ENCODE results near the gene SAMD1.
A peak's percentile ranks its signal among the peaks of the same experiment; 100 is the strongest.

The SAMD1 gene

GRCh38 chr19:14062558-14062855 is 28.0 kb downstream of the SAMD1 start:
- TF ChIP-seq CTCF (IDR thresholded peaks at IDR 0.05; ENCODE audit: low read depth, low read length): no peak
- no peak for DNase-seq
- H3K4me1 ChIP-seq: no peaks in the 10 kb centered on the region
- H3K4me3 ChIP-seq (ENCODE audit: low read depth, low read length): no peak overlapping the region
- H3K9me3 ChIP-seq: no peaks in the 10 kb centered on the region
- H3K36me3 ChIP-seq: no peaks in the 10 kb centered on the region
- no peaks in the 10 kb centered on the region for H3K27me3 ChIP-seq

GRCh38 chr19:14061751-14062557 is 28.6 kb downstream of the SAMD1 start, which contains the start of gene PALM3:
TSS of gene PALM3 (minus strand) at chr19:14062076. CDS start at chr19:14061980, 96 bp downstream.
- Histone ChIP-seq H3K9me3 (no peaks in the 10 kb centered on the region), H3K4me3 (ENCODE audit: low read depth, low read length) (no peak within 1 kb of the TSS), H3K27me3 (no peaks in the 10 kb centered on the region), H3K36me3 (no peaks in the 10 kb centered on the region), H3K4me1 (no peaks in the 10 kb centered on the region)
- TF ChIP-seq CTCF (IDR thresholded peaks at IDR 0.05; ENCODE audit: low read depth, low read length): no peak
- DNase-seq: no peak

- Histone ChIP-seq H3K4me1 (no peaks in the 10 kb centered on the region), H3K27me3 (no peaks in the 10 kb centered on the region), H3K4me3 (ENCODE audit: low read depth, low read length) (no peak overlapping the region), H3K9me3 (no peaks in the 10 kb centered on the region), H3K36me3 (no peaks in the 10 kb centered on the region)
- no peak for DNase-seq
- TF ChIP-seq CTCF (IDR thresholded peaks at IDR 0.05; ENCODE audit: low read depth, low read length): no peak
These were observed 29.3 kb downstream of the SAMD1 start for GRCh38 chr19:14061081-14061749.

GRCh38 chr19:14059652-14060155 is 30.8 kb downstream of the SAMD1 start:
- no peak for DNase-seq
- no peak overlapping the region for H3K4me3 ChIP-seq (ENCODE audit: low read depth, low read length)
- H3K4me1 ChIP-seq: no peaks in the 10 kb centered on the region
- H3K36me3 ChIP-seq: no peaks in the 10 kb centered on the region
- no peaks in the 10 kb centered on the region for H3K9me3 ChIP-seq
- H3K27me3 ChIP-seq: no peaks in the 10 kb centered on the region
- no peak for TF ChIP-seq CTCF (IDR thresholded peaks at IDR 0.05; ENCODE audit: low read depth, low read length)

- Histone ChIP-seq H3K27me3 (no peaks in the 10 kb centered on the region), H3K9me3 (no peaks in the 10 kb centered on the region), H3K4me1 (no peaks in the 10 kb centered on the region), H3K36me3 (no peaks in the 10 kb centered on the region), H3K4me3 (ENCODE audit: low read depth, low read length) (no peak overlapping the region)
- DNase-seq: no peak
- peak; percentile 63 for TF ChIP-seq CTCF (IDR thresholded peaks at IDR 0.05; ENCODE audit: low read depth, low read length)
These were observed 31.5 kb downstream of the SAMD1 start for GRCh38 chr19:14059093-14059480.

Measured in BE2C (cell line).